Activated T-cell treated with anti-CD3 and anti-CD28 coated beads for 24 hours (primary cell): ENCODE results near the gene TEDC2.

Experiments
- DNase-seq: peaks from one replicate; pipeline ENCODE4 v3.0.0-alpha.2; 2020; ENCODE audit warnings: low read depth

The TEDC2 gene

DNA sequence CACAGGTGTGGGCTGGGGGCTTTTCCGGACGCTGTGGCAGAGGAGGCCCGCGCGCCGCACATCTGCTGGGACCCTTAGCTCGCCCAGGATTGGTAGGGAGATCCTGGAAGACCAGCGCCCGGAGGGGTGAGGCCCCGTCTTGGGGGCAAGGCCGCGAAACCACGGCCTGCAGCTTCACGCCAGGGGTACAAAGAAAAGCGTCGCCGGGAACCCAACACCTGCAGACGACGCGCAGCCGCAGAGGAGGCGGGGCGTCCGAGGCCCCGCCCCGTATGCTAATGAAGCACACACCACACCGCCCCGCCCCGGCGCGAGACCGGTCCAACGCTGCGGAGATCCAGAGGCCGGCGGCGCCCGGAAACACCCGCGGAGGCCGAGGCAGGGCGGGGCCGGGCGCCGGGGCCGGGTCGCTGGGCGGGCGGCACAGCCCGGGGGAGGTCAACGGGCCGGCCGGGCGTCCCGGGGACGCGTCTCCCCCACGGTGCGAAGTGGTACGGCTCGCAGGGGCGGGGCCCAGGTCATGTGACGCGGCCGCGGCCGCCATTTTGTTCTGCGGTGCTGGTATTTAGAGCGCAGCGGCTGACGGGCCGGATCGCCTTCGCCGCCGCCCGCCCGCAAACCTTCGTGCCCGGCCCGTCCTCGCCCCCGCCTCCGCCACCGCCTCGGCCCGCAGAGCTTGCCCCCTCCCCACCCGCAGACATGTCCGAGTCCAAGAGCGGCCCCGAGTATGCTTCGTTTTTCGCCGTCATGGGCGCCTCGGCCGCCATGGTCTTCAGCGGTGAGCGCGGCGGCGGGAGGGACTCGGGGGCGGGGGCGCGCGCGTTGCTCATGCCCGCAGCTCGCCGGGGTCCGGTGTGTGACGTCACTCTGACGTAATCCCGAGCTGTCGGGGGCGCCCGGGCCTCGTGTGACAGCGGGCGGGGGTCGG is 53.8 kb downstream of the TEDC2 start, which contains the start of gene ATP6V0C:
ATP6V0C (plus strand) TSS at position 548 of the 928 bp plus-strand sequence; CDS start at position 700, 152 bp downstream.
- peak; percentile 83 for DNase-seq
